ENCODE measurements around the gene NKX1-2.

NKX1-2 gene

DNA sequence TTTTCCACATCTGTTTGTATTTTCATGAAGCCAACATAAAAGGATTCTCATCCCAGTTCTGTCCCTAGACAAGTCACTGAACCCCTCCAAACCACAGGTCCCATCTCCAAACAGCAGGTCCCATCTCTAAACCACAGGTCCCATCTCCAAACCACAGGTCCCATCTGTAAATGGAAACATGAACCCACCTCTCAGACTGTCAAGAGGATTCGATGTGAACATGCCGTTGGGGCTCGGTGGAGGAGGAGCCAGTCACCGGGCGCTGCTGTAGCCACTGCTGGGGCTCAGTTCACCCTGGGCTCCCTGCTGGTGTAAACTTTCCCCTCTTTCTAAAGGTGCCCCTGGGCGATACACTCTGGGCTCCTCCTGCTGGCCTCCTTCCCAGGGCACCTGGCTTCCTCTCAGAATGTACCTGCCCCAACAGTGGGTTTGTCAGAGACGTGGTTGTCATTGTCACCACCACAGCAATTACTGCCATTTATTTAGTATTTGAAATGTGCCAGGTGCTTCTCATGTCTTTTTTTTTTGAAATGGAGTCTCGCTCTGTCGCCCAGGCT lies 24.8 kb upstream of the NKX1-2 start:
- DNase-seq = no peak

- no peak for DNase-seq
These were observed 23.2 kb upstream of the NKX1-2 start for GRCh38 chr10:124473070-124473469.

- no peak for DNase-seq
These were observed 22.2 kb upstream of the NKX1-2 start for GRCh38 chr10:124472071-124472470.

GRCh38 chr10:124470544-124471434 lies 21.0 kb upstream of the NKX1-2 start:
- DNase-seq = no peak

DNA sequence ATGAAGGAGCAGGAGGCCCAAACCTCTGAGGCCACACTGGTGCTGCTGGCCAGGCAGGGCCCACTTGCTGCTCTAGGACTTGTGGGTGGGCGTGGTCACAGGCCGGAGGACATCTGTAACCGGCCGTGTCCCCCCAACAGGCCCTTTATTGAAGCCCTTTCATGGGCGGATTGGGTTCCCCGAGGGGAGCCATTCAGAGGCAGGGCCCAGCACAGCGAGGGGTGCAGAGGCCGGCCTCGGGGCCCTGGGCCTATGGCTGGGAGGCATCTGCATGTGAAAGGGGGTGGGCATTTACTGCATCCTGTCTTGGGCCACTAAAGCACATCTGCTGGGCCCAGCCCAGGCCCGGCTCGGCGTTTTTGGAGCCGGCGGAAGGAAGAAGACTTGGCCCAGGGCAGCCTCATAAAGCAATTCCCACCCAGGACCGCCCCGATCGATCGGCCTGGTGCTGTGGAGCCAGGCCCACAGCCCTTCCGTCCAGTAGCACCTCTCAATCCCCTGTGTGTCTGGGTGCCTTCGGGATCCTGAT lies 20.2 kb upstream of the NKX1-2 start:
- DNase-seq = no peak

- no peak for DNase-seq
These were observed 18.8 kb upstream of the NKX1-2 start for GRCh38 chr10:124468624-124469023.

DNA sequence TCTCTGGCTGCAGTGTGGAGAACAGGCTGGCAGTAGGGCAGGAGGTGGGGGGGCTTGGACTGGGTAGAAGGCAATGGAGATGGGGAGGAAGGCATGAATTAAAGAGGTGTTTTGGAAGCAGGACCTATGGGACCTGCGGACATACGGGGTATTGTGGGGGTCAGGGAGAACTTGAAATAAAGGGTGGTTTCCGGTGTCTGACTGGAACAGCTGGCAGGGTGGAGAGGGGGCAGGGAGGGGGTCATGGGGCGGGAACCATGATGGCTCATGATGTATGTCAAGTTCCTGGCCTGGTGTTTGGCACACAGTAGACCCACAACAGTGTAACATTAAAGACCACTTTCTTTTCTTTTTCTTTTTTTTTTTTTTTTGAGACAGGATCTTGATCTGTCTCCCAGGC lies 17.3 kb upstream of the NKX1-2 start:
- DNase-seq = no peak

DNA sequence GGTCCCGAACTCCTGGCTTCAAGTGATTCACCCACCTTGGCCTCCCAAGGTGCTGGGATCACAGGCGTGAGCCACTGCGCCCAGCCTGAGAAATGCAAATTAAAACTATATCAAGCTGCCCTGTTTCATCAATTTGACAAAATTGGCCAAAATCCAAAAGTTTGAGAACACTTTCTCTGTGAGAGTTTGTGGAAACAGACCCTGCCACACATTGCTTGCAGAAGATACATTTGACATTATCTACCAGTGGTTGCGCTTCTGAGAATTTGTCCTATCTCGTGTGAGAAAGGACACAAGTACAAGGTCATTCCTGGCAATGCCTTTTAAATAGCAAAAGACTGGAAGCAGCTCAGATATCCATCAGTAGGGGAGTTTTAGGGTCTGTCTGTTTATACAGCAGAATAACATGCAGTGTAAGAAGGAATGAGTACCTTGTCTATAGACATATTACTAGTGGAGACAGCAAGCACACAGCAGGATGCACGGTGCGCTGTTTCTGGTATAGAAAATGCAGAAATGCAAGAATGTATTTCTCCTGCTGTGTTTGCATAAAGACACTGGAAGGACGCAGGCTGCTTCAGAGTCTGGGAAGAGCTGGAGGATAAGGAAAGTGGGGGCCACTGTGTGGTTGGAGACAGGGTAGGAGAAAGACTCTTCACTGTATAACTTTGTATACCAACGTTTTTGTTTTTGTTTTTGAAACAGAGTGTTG lies 16.1 kb upstream of the NKX1-2 start:
- no peak for DNase-seq

DNA sequence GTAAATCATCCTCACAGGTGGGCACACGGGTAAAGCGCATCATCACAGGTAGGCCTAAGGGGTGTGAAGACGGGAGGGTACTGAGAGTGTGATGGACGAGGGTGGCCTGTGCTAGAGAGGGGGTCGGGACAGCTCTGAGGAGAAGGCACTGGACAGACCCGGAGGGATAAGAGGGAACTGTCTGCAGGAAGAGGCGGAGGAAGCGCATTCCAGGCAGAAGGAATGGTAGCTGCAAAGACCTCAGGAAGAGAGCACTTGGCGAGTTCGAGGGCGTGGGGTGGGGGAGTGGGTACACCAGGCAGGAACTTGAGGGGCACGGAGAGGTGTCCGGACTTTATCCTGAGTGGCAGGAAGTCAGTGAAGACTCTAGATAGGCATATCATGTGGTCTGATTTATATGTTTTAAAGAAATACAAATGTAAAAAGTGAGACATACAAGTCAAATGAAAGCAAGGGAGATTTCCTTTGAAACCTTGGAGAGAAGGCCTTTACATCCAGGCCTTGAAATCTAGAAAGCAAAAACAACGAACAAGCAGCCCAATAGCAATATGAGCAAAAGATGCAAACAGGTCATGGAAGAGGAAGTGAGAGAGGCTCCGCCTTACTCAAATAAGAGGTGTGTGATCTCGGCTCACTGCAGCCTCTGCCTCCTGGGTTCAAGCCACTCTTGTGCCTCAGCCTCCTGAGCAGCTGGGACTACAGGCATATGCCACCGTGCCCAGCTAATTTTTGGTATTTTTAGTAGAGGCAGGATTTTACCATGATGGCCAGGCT lies 15.4 kb upstream of the NKX1-2 start:
- no peak for DNase-seq

DNA sequence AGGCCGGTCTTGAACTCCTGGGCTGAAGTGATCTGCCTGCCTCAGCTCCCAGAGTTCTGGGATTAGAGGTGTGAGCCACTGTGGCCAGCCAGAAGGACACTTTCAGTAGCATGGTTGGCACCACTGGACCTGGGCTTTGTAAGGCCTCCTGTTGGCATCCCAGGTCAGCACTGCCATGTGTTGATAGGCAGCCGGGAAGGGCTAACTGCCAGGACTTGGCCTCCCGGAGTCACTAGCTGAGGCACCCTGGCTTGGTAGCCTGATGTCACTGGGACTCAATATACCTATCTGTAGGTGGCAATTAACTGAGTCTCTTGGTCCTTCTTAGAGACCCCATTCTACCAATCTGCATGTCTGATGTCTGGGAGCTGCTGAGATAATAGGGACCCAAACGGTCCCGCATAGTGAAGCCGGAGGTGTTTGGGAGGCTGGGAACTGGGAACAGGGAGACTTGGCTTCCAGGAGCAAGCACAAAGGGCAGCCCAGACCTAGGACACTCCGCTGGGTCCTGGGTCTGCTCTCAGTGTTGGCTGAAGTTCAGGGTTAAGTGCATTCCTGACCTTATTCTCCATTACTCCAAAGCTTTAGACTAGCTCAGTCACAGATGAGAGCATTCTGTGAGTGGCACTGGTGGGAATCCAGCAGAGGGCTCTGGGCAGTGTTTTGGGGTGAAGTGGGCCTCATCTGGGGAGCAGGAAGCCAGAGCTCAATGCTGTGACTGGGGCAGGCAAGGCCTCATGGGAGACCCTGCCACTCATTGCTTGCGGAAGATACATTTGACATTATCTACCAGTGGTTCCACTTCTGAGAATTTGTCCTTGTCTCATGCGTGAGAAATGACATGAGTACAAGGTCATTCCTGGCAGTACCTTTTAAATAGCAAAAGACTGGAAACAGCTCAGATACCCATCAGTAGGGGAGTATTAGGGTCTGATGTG lies 14.5 kb upstream of the NKX1-2 start:
- DNase-seq = no peak

DNA sequence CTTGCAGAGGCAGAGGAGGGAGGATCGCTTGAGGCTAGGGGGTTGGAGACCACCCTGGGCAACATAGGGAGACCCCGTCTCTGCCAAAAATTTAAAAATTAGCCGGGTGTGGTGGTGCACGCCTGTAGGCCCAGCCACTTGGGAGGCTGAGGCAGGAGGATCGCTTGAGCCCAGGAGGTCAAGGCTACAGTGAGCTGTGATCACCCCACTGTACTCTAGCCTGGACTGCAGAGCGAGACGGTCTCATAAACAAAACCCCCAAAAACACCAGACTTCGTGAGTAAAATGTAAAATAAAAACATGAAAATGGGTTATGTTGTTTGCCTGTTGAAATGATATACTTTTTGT lies 12.5 kb upstream of the NKX1-2 start:
- DNase-seq = no peak

GRCh38 chr10:124461642-124462347 lies 12.0 kb upstream of the NKX1-2 start, which contains the start of gene LHPP:
Gene LHPP (plus strand): TSS chr10:124461823. CDS start chr10:124461863, 40 bp downstream.
- peak; percentile 89 to 93 for DNase-seq

GRCh38 chr10:124460144-124460543 lies 10.3 kb upstream of the NKX1-2 start:
- no peak for DNase-seq

DNA sequence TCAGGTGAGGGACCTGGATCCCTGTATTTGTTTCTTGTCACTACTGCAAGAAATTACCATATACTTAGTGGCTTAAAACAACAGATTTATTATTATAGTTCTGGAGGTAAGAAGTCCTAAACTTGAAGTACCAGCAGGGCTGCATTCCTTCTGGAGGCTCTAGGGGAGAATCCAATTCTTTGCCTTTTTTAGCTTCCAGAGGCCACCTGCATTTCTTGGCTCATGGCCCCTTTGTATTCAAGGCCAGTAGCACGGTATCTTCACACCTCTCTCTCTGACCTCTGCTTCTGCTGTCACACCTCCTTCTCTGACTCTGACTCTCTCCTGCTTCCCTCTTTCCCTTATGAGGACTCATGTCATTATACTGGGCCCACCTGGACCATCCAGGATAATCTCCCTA lies 9.6 kb upstream of the NKX1-2 start:
- DNase-seq = no peak

DNA sequence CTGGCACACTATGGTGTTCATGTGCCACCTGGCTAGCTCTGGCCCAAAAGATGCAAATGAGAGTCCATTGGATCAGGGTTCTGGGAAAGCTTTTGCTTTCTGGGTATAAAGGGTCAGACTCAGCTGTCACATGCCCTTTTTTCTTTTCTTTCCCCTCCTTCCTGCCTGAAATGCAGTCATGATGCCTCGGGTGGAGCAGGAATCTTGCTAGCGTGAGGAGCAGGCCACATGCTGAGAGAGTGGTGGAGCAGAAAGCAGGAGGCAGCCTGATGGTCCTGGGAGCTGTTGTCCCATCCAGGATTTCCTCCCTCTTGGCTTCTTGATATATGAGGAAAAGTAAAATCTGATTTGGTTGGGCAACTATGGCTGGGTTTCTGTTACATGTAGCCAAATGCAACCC lies 9.1 kb upstream of the NKX1-2 start:
- no peak for DNase-seq

DNA sequence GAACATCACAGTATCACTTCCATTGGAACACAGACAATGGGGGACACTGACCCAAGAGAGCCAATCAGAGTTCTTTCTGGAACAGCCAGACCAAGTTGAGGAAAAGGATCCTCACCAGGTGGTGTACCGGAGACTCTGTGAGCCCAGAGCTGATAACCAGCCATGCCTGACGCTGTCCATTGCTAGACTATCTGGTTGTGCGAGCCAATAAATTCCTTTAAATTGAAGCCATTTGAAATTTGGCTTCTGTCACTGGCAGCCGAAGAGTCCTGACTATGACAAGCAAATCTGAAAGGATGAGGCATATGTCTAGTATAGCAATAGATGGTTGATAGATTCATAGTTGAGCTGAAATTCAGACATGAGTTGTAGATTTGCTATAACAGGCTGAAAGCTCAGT lies 8.6 kb upstream of the NKX1-2 start:
- no peak for DNase-seq

GRCh38 chr10:124455441-124455840 lies 5.6 kb upstream of the NKX1-2 start:
- no peak for DNase-seq

DNA sequence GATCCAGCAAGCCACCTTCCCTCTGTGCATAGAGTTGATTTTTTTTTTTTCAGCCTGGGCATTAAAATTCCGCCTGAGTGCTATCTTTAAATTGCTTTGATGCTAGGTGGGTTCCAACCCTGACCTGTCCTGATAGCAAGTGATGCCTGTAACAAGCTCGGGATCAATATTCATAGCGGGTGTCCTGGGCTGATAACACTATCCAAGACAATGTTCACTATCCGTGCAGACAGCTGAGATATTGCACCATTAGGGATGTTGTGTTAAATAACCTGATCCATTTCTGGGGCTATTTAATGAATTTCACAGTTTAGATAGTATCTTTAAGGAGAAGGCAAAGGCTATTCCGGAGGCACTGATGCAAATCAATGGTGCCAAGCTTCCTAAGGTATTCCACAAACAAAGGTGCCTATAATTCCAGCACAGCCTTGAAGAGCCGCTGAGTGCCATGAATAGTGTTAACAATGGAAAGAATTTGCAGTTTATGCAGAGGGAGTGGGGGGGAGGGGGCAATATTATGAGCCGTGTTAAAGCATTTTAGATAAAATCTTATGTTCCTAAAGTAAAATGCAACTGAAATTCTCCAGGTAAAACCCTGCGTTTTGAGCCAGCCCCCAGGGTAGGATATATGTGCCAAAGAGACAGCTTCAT lies 4.2 kb upstream of the NKX1-2 start:
- DNase-seq = no peak

DNA sequence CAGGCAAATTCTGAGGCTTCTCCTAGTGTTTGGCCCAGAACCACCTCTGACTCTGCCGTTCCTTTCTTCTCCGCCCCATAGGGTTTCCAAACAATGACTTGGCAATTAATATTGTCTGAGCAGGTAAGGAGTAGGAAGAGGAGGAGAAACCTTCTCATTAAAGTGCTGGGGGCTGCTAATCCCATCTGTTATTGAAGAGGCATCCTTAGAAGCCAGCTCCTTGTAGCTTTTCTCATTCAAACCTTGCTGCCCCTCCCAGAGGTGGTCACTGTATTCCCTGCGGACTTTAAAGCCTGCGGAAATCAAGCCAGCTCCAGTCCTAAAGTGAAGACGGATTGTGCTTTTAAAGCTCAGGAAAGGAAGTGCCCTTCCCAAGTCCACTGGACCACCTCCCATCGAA lies 1.4 kb upstream of the NKX1-2 start:
- DNase-seq = no peak

- no peak for DNase-seq
These were observed 885 bp upstream of the NKX1-2 start for GRCh38 chr10:124450783-124451057.

Measured in activated T-cell treated with anti-CD3 and anti-CD28 coated beads, Interleukin-2, amount 50 U/mL, for 48 hours (primary cell).